NAMALWA (cell line): ENCODE data around the gene ANKRD11.
"Not testable (repeated sequence)": the region's sequence is repeated elsewhere in the genome, so short reads cannot be mapped to it uniquely, and the experiment has no call there.

ENCODE experiments used
- DNase-seq: peaks from one replicate; pipeline ENCODE4 v3.0.0-alpha.2; 2015; ENCODE audit warnings: low spot score

The ANKRD11 gene

DNA sequence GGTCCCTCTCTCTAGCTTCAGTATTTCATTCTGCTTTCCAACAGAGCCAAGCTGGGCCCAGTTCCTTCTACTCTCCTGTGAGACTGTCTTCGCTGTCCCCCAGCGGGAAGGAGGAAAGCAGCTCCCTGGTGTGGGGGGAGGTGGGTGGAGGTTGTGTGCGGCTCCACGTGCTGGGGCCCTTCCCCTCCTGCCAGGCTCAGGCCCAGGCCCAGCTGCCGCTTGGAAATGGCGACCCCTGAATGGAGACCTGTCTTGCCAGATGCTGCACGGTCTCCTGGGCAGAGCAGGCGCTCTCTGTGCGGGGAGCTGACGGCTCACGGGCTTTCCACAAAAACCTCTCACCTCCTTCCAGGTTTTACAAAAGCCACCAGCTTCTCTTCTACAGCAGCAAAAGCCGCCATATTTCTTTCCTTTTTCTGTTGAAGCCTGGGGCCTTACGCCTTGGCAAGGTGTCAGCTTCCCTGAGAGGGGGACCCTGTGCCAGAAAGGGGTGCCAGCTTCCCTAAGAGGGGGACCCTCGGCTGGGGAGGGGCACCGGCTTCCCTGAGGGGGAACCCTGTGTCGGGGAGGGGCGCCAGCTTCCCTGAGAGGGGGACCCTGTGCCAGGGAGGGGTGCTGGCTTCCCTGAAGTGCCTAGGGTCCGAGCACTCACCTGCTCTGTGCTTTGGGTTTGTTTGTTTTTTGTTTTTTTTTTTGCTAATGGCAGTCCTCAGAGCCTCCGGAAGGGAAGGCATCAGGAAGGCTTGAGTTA lies 225.4 kb downstream of the ANKRD11 start:
- DNase-seq, result no peak

- DNase-seq, result no peak
Measured at GRCh38 chr16:89261691-89262563, 228.4 kb downstream of the ANKRD11 start.

- DNase-seq, result not testable (repeated sequence)
Measured at GRCh38 chr16:89259901-89260300, 230.5 kb downstream of the ANKRD11 start.

DNA sequence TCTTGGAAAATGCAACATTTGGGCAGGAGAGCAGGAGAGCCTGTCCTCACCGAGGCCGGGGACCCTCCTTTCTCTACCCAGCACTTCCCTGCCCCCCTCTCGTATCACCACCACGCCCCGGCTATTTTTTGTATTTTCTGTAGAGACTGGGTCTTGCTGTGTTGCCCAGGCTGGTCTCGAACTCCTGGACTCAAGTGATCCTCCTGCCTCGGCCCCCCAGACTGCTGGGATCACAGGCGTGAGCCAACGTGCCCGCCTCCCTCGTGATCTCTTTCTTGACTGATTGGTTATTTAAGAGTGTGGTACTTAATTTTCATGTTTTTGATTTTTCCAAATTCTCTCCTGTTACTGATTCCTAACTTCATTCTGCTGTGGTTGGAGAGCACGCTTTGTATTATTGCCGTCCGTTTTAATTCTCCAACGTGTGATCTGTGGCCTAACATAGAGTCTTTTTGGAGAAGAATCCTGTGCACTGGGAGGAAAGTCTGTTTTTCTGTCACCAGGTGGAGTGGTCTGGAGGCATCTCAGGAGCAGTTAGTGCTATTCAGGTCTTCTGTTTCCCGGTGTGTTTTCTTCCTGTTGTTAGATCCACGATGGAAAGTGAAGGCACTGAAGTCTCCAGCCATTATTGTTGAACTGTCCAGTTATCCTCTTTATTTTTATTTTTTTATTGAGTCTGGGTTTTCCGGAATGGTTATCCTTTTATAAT lies 232.4 kb downstream of the ANKRD11 start:
- no peak for DNase-seq

- DNase-seq, result no peak
Measured at GRCh38 chr16:89257281-89257731, 233.1 kb downstream of the ANKRD11 start.

DNA sequence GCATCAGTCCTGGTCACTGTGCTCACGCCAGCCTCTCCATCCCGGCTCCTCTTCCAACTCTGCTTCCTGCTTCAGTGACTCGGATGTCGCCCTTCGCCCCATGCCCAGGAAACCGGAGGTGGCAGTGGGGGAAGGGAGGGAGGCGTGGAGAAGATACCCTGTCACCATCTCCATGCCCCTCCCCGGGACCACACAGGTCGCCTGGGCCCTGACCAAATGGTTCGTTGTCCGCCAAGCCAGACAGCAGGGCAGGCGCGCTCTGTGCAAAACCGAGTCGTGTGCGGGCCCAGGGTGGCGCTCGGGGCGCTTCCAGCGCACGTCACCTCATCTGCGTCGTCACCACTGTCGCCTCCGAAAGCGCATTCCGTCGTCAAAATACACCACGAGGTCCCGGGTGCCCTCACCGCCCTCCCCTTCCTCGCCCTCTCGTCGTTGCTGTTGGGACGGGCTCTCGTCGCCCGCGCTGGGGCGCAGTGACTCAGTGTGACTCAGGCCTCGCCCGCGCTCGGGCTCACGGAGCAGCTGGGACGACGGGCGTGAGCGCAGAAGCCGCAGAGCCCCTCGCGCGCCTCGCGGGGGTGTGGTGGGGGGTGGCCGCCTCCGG lies 233.6 kb downstream of the ANKRD11 start:
- DNase-seq, result no peak

- DNase-seq, result no peak
Measured at GRCh38 chr16:89253548-89254287, 236.6 kb downstream of the ANKRD11 start.

GRCh38 chr16:89248196-89248982 lies 242.0 kb downstream of the ANKRD11 start:
- DNase-seq, result no peak

GRCh38 chr16:89247734-89248075 lies 242.7 kb downstream of the ANKRD11 start:
- not testable (repeated sequence) for DNase-seq

GRCh38 chr16:89246903-89247733 lies 243.2 kb downstream of the ANKRD11 start:
- peak; percentile 74 for DNase-seq

DNA sequence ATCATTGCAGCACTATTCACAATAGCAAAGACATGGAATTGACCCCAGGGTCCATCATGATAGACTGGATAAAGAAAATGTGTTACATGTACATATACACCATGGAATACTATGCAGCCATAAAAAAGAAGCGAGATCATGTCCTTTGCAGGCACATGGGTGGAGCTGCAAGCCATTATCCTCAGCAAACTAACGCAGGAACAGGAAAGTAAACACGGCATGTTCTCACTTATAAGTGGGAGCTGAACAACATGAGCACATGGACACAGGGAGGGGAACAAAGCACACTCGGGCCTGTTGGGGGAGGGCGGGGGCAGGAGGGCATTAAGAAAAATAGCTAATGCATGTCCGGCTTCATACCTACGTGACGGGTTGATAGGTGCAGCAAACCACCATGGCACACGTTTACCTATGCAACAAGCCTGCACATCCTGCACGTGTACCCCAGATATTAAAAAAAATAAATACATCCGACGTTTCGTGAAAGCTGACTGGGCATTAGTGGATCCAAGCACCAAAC lies 243.9 kb downstream of the ANKRD11 start:
- DNase-seq, result no peak

DNA sequence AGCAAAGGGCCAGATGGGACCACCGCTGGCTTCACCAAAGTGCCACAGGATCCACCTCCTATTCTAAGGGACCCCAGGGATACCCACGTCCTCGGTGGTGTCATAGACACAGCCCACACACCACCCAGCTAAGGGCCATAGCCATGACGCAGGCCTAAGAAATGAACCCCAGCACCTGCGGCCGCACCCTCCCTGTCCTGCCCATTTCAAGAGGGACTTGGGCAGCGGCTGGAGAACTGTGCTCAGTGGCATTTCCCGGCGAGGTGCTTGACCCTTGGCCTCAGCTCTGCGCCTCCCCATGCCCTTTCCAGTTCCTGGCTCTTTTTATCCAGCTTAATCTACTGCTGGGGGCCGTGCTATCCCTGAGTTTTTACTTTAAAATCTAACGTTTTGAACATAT lies 245.6 kb downstream of the ANKRD11 start:
- DNase-seq, result no peak

DNA sequence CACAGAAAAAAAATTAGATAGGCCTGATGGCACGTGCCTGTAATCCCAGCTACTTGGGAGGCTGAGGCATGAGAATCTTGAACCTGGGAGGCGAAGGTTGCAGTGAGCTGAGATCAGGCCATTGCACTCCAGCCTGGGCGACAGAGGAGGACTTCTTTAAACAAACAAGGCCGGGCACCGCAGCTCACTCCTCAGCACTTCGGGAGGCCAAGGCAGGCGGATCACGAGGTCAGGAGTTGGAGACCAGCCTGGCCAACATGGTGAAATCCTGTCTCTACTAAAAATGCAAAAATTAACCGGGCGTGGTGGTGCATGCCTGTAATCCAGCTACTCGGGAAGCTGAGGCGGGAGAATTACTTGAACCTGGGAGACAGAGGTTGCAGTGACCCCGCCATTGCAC lies 246.1 kb downstream of the ANKRD11 start:
- not testable (repeated sequence) for DNase-seq

DNA sequence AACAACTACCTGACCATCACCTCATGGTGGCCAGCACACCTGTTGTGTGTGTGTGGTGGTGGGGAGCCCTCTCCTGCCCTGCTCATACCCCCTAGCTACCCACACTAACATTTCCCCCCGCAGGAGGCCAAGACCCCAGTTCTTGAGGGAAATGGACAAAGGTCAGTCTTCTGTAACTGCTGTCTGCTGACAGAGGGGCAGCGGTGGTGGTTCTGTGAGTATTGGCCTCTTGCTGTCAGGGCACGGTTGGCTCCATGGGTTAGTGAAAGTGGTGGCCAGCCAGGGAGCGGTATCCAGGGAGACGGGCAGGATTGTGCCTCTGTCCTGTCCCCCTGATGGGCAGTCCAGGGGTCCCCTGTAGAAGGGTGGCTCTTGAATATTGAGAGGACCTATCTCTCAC lies 246.7 kb downstream of the ANKRD11 start:
- DNase-seq, result no peak

GRCh38 chr16:89242795-89243200 lies 247.6 kb downstream of the ANKRD11 start:
- DNase-seq, result no peak

DNA sequence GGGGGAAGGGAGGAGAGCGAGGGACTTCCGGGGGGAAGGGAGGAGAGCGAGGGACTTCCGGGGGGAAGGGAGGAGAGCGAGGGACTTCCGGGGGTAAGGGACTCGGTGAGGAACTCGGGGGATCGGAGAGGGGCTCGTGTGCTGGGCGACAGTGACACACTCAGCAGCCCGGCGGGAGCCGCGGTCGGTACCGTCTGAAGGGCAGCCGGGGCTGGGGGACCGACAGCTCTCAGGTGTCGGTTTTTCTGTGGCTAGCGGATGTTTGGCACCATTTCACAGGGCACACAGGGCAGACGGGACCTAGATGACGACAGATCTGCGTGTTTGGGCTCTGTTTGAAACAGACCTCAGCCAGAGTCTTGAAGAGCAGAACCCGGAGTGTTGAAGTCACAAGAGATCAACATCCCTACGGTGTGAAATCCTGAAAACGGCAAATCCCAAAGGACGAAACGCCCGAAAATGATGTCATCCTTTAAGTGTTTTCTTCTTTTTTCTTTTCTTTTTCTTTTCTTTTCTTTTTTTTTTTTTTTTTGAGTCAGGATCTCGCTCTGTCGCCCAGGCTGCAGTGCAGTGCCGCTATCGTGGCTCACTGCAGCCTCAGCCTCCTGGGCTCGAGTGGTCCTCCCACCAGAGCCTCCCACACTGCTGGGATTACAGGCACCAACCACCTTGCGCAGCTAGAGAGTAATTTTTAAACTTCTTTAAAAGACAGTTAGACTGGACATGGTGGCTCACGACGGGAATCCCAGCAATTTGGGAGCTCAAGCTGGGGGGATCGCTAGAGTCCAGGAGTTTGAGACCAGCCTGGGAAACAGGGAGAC lies 249.0 kb downstream of the ANKRD11 start:
- peak; percentile 91 for DNase-seq

DNA sequence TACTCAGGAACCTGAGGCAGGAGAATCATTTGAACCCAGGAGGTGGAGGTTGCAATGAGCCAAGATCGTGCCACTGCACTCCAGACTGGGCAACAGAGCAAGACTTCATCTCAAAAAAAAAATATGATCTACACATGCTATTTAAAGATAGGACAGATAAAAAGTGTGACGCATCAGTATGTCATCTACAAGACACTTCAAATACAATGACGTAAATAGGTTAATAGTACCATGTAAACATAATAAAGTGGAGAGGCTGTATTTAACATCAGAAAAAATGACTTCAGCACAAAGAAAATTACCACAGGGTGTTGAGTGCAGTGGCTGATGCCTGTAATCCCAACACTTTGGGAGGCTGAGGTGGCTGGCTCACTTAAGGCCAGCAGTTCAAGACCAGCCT lies 252.6 kb downstream of the ANKRD11 start:
- no peak for DNase-seq

DNA sequence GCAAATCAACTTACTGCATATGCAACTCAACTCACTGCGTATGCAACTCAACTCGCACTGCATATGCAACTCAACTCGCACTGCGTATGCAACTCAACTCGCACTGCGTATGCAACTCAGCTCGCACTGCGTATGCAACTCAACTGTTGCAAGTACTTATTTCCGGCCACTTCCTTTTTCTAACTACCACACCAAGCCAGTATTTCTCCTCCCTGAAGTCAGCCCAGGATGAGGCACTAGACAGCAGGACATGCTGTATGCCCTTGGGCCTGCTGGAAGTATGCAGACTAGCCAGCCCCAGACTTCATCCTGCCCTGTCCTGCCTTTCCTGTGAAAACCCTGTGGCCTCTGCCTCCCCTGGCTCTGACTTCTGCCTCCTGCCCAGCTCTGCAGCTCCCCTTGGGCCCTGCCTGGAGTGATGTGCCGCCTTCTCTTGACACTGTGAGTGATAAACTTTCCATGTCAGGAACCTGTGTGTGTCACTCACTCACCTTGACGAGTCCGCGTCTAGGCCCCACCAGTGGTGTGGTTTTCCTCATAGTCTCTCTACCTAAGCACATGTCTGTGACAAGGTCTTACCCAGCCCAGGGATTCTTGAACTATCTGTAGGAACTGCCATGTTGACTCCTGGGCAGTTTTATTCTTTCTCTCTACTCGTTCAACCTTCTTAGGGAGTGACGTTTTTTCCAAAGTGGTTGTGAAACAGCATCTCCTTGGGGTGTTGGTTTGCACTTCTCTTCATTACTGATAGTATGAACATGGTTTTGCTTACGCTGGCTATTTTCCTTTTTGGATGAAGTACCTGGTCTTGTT lies 256.5 kb downstream of the ANKRD11 start:
- no peak for DNase-seq
